B cell (primary cell): ENCODE results near the gene ZBTB5.

Experiments used
- CTCF ChIP-seq: fragments of 200-600 bp; IDR thresholded peaks from one replicate; pipeline ENCODE4 v1.8.0; 2022; ENCODE audit warnings: antibody characterized with exemption, mild to moderate bottlenecking
- EZH2 ChIP-seq: IDR thresholded peaks from 2 replicates; pipeline ENCODE4 v1.6.1; 2012; ENCODE audit warnings: borderline replicate concordance, low read depth, mild to moderate bottlenecking, moderate library complexity, low read length; ENCODE audit not compliant: insufficient read depth, poor library complexity, severe bottlenecking

- TF ChIP-seq CTCF (no peak), EZH2 (no peak)
Measured at GRCh38 chr9:37395229-37395628, 70.0 kb downstream of the ZBTB5 start.
